ENCODE measurements around the gene UBAC2.

UBAC2 gene

GRCh38 chr13:99214232-99214631, 13.6 kb downstream of the UBAC2 start:
- no peak overlapping the region for H3K4me3 ChIP-seq (replicated peaks in 1 of 2; ENCODE audit: low read depth in 2 of 2, low read length in 2 of 2)
- no peak for DNase-seq (ENCODE audit: low read depth in 2 of 2)
- TF ChIP-seq CTCF (IDR thresholded peaks at IDR 0.05; ENCODE audit: low read depth, low read length) = no peak

DNA sequence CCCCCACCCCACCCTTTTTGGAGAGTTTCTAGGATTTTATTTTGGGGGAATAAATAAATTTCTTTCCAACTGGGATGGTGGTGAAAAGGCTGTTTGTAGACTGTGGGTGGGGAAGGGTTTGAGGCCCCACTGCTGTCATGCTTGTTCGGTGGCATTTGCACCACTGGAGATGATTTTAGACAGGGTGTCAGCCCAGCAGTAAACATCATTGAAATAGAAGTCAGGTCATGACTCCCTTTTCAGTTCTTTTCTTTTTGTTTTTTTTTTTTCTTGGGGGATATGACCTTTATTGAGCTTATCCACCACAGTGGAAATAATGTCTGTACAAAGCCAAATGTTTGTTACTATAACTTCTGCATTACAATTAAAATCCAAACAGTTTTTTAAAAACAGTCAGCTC, 14.1 kb downstream of the UBAC2 start:
- no peak for DNase-seq (ENCODE audit: low read depth in 2 of 2)
- TF ChIP-seq CTCF (IDR thresholded peaks at IDR 0.05; ENCODE audit: low read depth, low read length) = no peak
- H3K4me3 ChIP-seq (replicated peaks in 1 of 2; ENCODE audit: low read depth in 2 of 2, low read length in 2 of 2) = no peak overlapping the region

GRCh38 chr13:99215184-99215830, 14.7 kb downstream of the UBAC2 start:
- DNase-seq (ENCODE audit: low read depth in 2 of 2) = no peak
- TF ChIP-seq CTCF (IDR thresholded peaks at IDR 0.05; ENCODE audit: low read depth, low read length) = no peak
- no peak overlapping the region for H3K4me3 ChIP-seq (replicated peaks in 1 of 2; ENCODE audit: low read depth in 2 of 2, low read length in 2 of 2)

- H3K4me3 ChIP-seq (replicated peaks in 1 of 2; ENCODE audit: low read depth in 2 of 2, low read length in 2 of 2) = no peak overlapping the region
- no peak for TF ChIP-seq CTCF (IDR thresholded peaks at IDR 0.05; ENCODE audit: low read depth, low read length)
- no peak for DNase-seq (ENCODE audit: low read depth in 2 of 2)
Observed at GRCh38 chr13:99217461-99218110, 16.9 kb downstream of the UBAC2 start.

GRCh38 chr13:99218126-99218525, 17.5 kb downstream of the UBAC2 start:
- TF ChIP-seq CTCF (IDR thresholded peaks at IDR 0.05; ENCODE audit: low read depth, low read length) = no peak
- no peak for DNase-seq (ENCODE audit: low read depth in 2 of 2)
- no peak overlapping the region for H3K4me3 ChIP-seq (replicated peaks in 1 of 2; ENCODE audit: low read depth in 2 of 2, low read length in 2 of 2)

- no peak overlapping the region for H3K4me3 ChIP-seq (replicated peaks in 1 of 2; ENCODE audit: low read depth in 2 of 2, low read length in 2 of 2)
- DNase-seq (ENCODE audit: low read depth in 2 of 2) = no peak
- TF ChIP-seq CTCF (IDR thresholded peaks at IDR 0.05; ENCODE audit: low read depth, low read length) = no peak
Observed at GRCh38 chr13:99218545-99218944, 17.9 kb downstream of the UBAC2 start.

All from cardiac fibroblast (primary cell).